Measurements from ENCODE around the gene COX5B.

DNA sequence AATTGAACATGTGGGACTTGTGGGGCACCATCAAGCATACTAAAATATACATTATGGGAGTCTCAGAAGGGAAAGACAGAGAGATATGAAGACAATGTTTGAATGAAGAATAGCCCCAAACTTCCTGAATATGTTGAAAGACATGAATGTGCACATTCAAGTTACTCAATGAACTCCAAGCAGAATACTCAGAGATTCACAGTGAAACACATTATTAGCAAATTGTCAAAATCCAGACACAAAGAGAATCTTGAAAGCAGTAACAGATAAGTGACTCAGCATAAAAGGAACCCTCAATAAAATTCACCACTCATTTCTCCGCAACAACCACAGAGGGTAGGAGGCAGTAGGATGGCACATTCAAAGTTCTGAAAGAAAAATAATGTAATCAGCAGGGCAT is 32.4 kb downstream of the COX5B start:
- TF ChIP-seq, protein P1, sequence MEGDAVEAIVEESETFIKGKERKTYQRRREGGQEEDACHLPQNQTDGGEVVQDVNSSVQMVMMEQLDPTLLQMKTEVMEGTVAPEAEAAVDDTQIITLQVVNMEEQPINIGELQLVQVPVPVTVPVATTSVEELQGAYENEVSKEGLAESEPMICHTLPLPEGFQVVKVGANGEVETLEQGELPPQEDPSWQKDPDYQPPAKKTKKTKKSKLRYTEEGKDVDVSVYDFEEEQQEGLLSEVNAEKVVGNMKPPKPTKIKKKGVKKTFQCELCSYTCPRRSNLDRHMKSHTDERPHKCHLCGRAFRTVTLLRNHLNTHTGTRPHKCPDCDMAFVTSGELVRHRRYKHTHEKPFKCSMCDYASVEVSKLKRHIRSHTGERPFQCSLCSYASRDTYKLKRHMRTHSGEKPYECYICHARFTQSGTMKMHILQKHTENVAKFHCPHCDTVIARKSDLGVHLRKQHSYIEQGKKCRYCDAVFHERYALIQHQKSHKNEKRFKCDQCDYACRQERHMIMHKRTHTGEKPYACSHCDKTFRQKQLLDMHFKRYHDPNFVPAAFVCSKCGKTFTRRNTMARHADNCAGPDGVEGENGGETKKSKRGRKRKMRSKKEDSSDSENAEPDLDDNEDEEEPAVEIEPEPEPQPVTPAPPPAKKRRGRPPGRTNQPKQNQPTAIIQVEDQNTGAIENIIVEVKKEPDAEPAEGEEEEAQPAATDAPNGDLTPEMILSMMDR (conservative IDR thresholded peaks at IDR 0.05; ENCODE audit: low read length), result no peak
- TF ChIP-seq EZH2phosphoT487 (IDR thresholded peaks at IDR 0.05; ENCODE audit: borderline replicate concordance, low read depth, low read length), result no peak

All from OCI-LY7 (cell line).